ENCODE measurements around the gene PTPRN2. TPM values are rescaled to one million over a fixed set of nuclear protein-coding genes. Genes with fewer than 3 reads are reported as not detected.

Gene PTPRN2
- total and polyA plus RNA-seq, 2 experiments from 2014 or later, result 0.28 TPM; not detected in 1

GRCh38 chr7:157793087-157793353 lies 794.6 kb downstream of the PTPRN2 start:
- Histone ChIP-seq H3K27ac (no peak overlapping the region), H3K27me3 (no peaks in the 10 kb centered on the region), H3K4me1 (ENCODE audit: low read depth) (no peaks in the 10 kb centered on the region), H3K4me3 (no peak overlapping the region), H3K36me3 (no peaks in the 10 kb centered on the region), H3K9me3 (ENCODE audit: low read depth) (no peaks in the 10 kb centered on the region)
- no peak for DNase-seq (ENCODE audit: low read depth in 1 of 2, low spot score in 1 of 2)
- no peak for TF ChIP-seq CTCF (IDR thresholded peaks at IDR 0.05; ENCODE audit: low read depth, low read length)

- no peak overlapping the region for H3K27ac ChIP-seq
- H3K4me1 ChIP-seq (ENCODE audit: low read depth), result no peaks in the 10 kb centered on the region
- H3K4me3 ChIP-seq, result no peak overlapping the region
- TF ChIP-seq CTCF (IDR thresholded peaks at IDR 0.05; ENCODE audit: low read depth, low read length), result no peak
- no peak for DNase-seq (ENCODE audit: low read depth in 1 of 2, low spot score in 1 of 2)
- H3K9me3 ChIP-seq (ENCODE audit: low read depth), result no peaks in the 10 kb centered on the region
- H3K27me3 ChIP-seq, result no peaks in the 10 kb centered on the region
- no peaks in the 10 kb centered on the region for H3K36me3 ChIP-seq
Measured at GRCh38 chr7:157792241-157793086, 795.2 kb downstream of the PTPRN2 start.

- H3K4me3 ChIP-seq, result no peak overlapping the region
- TF ChIP-seq CTCF (IDR thresholded peaks at IDR 0.05; ENCODE audit: low read depth, low read length), result no peak
- H3K27me3 ChIP-seq, result no peaks in the 10 kb centered on the region
- H3K36me3 ChIP-seq, result no peaks in the 10 kb centered on the region
- DNase-seq (ENCODE audit: low read depth in 1 of 2, low spot score in 1 of 2), result no peak
- no peaks in the 10 kb centered on the region for H3K4me1 ChIP-seq (ENCODE audit: low read depth)
- no peaks in the 10 kb centered on the region for H3K9me3 ChIP-seq (ENCODE audit: low read depth)
- H3K27ac ChIP-seq, result no peak overlapping the region
Measured at GRCh38 chr7:157791666-157792065, 796.0 kb downstream of the PTPRN2 start.

- no peak overlapping the region for H3K4me3 ChIP-seq
- no peak for DNase-seq (ENCODE audit: low read depth in 1 of 2, low spot score in 1 of 2)
- no peaks in the 10 kb centered on the region for H3K4me1 ChIP-seq (ENCODE audit: low read depth)
- H3K27me3 ChIP-seq, result no peaks in the 10 kb centered on the region
- TF ChIP-seq CTCF (IDR thresholded peaks at IDR 0.05; ENCODE audit: low read depth, low read length), result no peak
- no peaks in the 10 kb centered on the region for H3K9me3 ChIP-seq (ENCODE audit: low read depth)
- H3K36me3 ChIP-seq, result no peaks in the 10 kb centered on the region
- H3K27ac ChIP-seq, result no peak overlapping the region
Measured at GRCh38 chr7:157791261-157791660, 796.4 kb downstream of the PTPRN2 start.

- Histone ChIP-seq H3K4me1 (ENCODE audit: low read depth) (no peaks in the 10 kb centered on the region), H3K9me3 (ENCODE audit: low read depth) (no peaks in the 10 kb centered on the region), H3K27me3 (no peaks in the 10 kb centered on the region), H3K27ac (no peak overlapping the region), H3K36me3 (no peaks in the 10 kb centered on the region), H3K4me3 (no peak overlapping the region)
- no peak for DNase-seq (ENCODE audit: low read depth in 1 of 2, low spot score in 1 of 2)
- no peak for TF ChIP-seq CTCF (IDR thresholded peaks at IDR 0.05; ENCODE audit: low read depth, low read length)
Measured at GRCh38 chr7:157789942-157790341, 797.7 kb downstream of the PTPRN2 start.

All from cardiac muscle cell (in vitro differentiated cells and primary cell).